ENCODE results near the gene PLEKHM3.

The PLEKHM3 gene

GRCh38 chr2:207861789-207862188 is 163.5 kb downstream of the PLEKHM3 start:
- H3K27ac ChIP-seq = no peak overlapping the region
- no peak for TF ChIP-seq CTCF (conservative IDR thresholded peaks at IDR 0.05)

- H3K27ac ChIP-seq = no peak overlapping the region
- TF ChIP-seq CTCF (conservative IDR thresholded peaks at IDR 0.05) = no peak
These were observed 164.6 kb downstream of the PLEKHM3 start for GRCh38 chr2:207860685-207861084.

- H3K27ac ChIP-seq = no peak overlapping the region
- TF ChIP-seq CTCF (conservative IDR thresholded peaks at IDR 0.05) = no peak
These were observed 169.7 kb downstream of the PLEKHM3 start for GRCh38 chr2:207855591-207855990.

GRCh38 chr2:207854484-207855440 is 170.6 kb downstream of the PLEKHM3 start:
- TF ChIP-seq CTCF (conservative IDR thresholded peaks at IDR 0.05) = no peak
- peak overlapping the region; percentile 23; the same call in 1 of the 2 replicates for H3K27ac ChIP-seq

GRCh38 chr2:207852791-207853190 is 172.5 kb downstream of the PLEKHM3 start:
- no peak for TF ChIP-seq CTCF (conservative IDR thresholded peaks at IDR 0.05)
- H3K27ac ChIP-seq = no peak overlapping the region

- no peak for TF ChIP-seq CTCF (conservative IDR thresholded peaks at IDR 0.05)
These were observed 175.9 kb downstream of the PLEKHM3 start for GRCh38 chr2:207849443-207849842.

GRCh38 chr2:207848545-207848928 is 176.8 kb downstream of the PLEKHM3 start:
- peak overlapping the region; percentile 98 for H3K27ac ChIP-seq
- no peak for TF ChIP-seq CTCF (conservative IDR thresholded peaks at IDR 0.05)

More at GRCh38 chr2:207849443-207849842, 175.9 kb downstream of the PLEKHM3 start:
- H3K27ac ChIP-seq = peak overlapping the region; percentile 98

All from VCaP (cell line).